Fibroblast of villous mesenchyme (primary cell): Measurements from ENCODE around the gene SLC6A3. TPM values are rescaled to one million over a fixed set of nuclear protein-coding genes. Genes with fewer than 3 reads are reported as not detected.

ENCODE experiments used
- DNase-seq: peaks from one replicate; pipeline ENCODE4 v3.0.0-alpha.2; 2010; ENCODE audit warnings: low read depth
- H3K4me3 ChIP-seq: 2 replicates; pipeline ENCODE4 v1.5.1; 2011; ENCODE audit warnings: low read depth, mild to moderate bottlenecking, low read length
- CTCF ChIP-seq: IDR thresholded peaks from 2 replicates; pipeline ENCODE4 v1.5.1; 2012; ENCODE audit warnings: low read depth, mild to moderate bottlenecking, low read length; ENCODE audit not compliant: insufficient read depth
- total RNA-seq: library from RNA; depleted of rRNA; stranded (reverse); fragments of >200 nt; gene quantifications from 2 replicates; pipeline ENCODE4 v1.2.3, GENCODE V29; 2012

SLC6A3 gene
- total RNA-seq, 1 donor, result not detected

- TF ChIP-seq CTCF, result peak; percentile 65
- no peak overlapping the region for H3K4me3 ChIP-seq
- no peak for DNase-seq
Observed at GRCh38 chr5:1468247-1468612, 23.0 kb upstream of the SLC6A3 start.

GRCh38 chr5:1467341-1468246 lies 22.4 kb upstream of the SLC6A3 start:
- no peak for DNase-seq
- H3K4me3 ChIP-seq, result no peak overlapping the region
- no peak for TF ChIP-seq CTCF

- no peak overlapping the region for H3K4me3 ChIP-seq
- no peak for DNase-seq
- no peak for TF ChIP-seq CTCF
Observed at GRCh38 chr5:1466631-1467265, 21.5 kb upstream of the SLC6A3 start.

GRCh38 chr5:1465966-1466471 lies 20.8 kb upstream of the SLC6A3 start:
- no peak overlapping the region for H3K4me3 ChIP-seq
- no peak for DNase-seq
- no peak for TF ChIP-seq CTCF

- TF ChIP-seq CTCF, result no peak
- no peak for DNase-seq
- H3K4me3 ChIP-seq, result no peak overlapping the region
Observed at GRCh38 chr5:1465117-1465516, 19.9 kb upstream of the SLC6A3 start.

GRCh38 chr5:1464511-1464910 lies 19.3 kb upstream of the SLC6A3 start:
- no peak for DNase-seq
- TF ChIP-seq CTCF, result no peak
- H3K4me3 ChIP-seq, result no peak overlapping the region
